ENCODE data around the gene SPSB4.
"Not testable (repeated sequence)": the region's sequence is repeated elsewhere in the genome, so short reads cannot be mapped to it uniquely, and the experiment has no call there.

SPSB4 gene

DNA sequence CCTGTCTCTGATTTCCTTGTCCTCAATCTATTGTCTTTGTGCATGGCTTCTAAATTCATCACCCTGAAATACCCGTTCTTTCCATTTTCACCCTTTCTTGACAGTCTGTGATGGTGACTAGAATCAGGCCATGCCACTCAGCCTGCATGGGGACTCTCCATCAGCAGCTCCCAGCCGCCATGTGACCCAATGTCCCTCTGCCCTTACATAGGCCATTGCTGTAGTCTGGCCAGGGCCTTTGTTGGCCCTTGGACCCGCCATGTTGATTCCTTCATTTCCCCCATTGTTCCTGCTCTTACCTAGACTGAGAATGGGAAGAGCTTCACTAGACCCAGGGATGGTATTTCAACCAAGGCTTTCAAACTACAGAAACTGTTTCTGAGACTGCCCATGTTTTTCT is 45.8 kb downstream of the SPSB4 start:
- DNase-seq: no peak

DNA sequence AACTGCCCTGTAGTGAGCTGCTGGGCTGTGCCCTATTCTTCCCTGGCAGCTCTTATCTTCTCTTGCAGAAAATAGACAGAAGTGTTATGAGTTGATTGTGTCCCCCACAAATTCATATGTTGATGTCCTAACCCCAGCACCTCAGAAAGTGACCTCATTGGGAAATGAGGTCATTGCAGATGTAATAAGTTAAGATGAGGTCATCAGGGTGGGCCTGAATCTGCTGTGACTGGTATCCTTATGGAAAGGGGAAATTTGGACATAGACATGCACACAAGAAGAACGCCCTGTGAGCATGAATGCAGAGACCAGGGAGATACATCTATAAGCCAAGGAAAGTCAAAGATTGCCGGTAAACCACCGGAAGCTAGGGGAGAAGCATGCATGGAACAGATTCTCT is 49.0 kb downstream of the SPSB4 start:
- DNase-seq: no peak

DNA sequence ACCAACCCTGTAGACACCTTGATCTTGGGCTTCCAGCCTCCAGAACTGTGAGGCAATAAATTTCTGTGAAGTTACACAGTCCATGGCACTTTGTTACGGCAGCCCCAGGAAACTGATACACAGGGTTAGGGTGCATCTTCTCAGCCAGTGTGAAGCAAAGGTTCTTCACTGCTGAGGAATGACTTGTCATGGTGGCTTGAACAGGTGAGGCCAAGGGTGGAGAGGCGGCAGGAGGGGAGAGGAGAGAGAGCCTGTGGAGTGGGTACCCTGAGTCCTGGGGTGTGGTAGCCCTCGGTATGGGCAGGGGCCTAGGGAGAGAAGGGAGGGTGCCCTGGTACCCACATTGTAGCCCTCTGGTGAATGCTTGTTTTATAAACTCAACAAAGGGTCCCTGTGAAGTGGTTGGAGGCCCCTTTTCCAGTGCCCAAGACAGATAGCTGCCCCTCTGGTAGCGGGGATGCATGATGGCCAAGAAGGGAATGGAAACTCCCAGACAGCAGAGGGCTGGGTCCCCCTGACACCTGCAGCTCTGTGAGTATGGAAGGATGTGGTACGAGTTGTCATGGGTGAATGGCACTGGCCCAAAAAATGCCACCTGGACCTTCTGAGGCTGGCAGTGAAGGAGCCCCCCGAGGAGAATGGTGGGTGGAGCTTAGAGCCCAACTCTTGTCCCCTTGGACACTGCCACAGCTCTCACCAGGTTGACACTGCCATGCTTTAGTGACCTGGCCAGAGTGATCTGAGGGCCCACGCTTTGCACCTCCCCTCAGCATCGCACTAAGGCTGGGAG is 49.6 kb downstream of the SPSB4 start:
- DNase-seq: no peak

DNA sequence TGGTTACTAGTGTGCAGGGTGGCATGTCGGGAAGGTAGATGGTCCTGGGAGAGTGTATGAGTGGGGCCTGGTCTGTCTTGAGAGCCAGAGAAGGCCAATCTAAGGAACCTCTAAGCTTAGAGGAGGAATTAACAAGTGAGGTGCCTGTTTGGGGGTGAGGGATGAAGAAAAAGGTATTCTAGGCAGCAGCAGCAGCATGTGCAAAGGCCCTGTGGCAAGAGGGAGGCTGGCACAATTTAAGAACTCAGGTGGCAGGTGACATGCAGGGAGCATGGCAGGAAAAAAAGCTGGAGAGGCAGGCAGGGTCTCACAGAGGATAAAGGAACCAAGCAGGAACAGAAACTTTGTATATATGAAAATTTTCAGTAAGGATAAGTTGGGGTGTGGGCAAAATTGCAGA is 51.2 kb downstream of the SPSB4 start:
- no peak for DNase-seq

DNA sequence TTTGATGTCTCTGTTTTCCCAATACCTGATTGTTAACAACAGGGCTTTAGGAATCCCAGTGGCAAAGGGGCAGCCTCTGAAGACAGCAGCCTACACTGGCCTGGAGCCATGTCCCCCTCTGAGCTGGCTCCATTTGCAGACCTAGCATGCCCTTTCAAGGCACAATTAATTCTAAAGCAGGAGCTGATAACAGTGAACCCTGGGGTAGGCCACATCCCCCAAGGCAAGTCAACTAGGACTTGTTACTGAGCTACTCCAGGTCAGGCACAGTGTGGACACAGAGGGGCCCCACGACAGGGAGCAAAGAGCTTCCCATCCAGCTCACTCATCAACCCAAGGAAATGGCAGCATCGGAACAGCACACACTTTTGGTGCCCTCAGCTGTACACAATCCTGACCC is 51.9 kb downstream of the SPSB4 start:
- DNase-seq: no peak

DNA sequence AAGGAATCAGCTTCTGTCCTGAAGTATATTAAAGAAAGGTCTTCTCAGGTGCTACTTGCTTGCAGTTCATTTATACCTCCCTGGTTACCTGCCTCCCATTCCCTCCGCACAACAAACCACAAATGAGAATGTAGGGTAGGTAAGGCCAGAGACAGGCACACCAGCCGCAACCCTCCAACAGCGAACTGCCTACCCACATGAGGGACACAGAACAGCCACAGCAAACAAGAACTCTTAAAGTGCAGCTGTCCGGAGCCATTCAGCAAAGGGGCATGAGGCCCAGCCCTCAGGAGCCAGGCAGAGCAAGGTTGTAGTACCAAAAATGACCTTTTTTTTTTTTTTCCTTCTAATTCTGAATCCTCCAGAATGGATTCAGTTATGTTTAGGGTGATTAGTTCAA is 52.4 kb downstream of the SPSB4 start:
- DNase-seq: no peak

DNA sequence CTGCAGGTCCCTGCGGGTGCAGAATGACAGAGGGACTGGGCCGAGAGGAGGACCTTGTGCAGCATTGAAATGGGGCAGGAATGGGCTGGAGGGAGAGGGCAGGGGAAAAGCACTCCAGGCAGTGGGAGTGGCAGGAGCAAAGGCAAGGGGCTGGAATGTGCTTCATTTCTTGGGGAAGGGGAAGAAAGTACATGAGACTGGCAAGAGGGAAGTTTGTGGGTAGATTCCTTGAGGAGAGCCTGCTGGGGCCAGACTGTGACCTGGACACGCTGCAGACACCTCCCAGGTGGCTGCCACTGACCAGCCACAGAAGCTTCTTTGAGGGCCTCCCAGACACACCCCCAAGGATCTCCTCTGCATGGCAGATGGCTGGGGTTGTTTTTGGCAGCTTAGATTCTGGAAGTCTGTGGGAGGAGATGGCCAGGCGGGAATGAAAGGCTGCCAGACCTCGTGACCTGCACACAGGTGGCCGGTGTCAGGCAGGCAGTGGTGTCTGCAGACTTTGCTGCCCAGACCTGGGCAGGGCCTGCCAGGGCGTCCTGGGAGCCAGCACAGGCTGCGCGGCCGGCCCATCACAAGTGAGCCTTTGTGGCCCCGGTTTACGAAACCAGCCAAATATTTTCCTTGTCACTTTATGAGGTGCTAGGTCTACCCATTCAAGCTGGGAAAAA is 53.1 kb downstream of the SPSB4 start:
- DNase-seq: no peak

DNA sequence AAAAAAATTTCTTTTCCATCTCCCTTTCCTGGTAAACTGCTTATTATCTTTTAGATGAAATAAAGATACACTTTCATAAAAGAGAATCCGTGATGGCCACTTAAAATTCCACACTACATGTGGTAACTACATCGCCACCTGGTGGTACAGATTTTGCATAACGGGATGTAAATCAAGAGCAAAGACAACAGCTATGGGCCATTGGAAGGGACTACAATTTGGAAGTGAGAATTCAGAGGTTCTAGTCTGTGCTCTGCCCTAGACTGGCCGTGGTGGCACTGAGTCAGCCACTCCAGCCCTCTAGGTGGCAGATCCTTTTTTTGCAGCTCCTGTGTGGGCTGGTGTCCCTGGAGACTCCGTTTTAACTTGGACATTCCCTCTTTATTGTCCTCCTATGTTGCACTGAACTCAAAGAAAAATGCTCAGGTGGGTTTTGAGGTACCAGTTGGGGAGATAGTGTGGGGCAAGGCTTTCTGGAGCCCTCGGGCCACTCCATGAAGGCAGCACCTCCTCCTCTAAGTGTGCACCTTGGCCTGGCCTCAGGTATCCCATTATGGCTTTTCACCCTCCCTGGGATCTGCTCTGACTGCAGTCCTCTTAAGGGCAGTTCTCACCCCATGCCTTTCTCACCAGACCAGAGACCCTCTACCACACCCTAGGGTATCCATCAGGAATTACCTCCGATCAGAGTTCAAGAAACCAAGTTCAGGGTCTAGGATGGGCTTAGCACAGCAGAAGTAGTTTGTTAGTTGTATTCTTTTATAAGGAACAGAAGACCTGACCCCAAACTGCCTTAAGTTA is 54.9 kb downstream of the SPSB4 start:
- peak; percentile 59 for DNase-seq

DNA sequence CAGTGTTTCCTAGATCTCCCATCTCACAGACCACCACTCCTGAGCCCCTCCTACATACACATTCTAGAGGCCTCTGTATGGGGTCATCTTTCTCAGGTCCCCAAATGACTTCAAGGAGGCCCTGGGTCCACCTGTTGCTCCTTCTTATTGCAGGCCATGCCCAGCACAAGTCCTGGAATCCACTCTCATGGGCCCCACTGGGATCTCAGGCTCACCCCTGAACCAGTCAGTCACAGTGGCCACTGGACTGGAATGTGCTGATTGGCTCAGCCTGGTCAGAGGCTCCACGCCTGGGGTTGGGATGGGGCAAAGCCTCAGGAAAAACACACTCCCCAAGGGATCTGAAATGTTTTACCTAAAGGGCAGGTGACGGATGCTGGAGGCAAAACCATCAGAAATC is 55.7 kb downstream of the SPSB4 start:
- no peak for DNase-seq

DNA sequence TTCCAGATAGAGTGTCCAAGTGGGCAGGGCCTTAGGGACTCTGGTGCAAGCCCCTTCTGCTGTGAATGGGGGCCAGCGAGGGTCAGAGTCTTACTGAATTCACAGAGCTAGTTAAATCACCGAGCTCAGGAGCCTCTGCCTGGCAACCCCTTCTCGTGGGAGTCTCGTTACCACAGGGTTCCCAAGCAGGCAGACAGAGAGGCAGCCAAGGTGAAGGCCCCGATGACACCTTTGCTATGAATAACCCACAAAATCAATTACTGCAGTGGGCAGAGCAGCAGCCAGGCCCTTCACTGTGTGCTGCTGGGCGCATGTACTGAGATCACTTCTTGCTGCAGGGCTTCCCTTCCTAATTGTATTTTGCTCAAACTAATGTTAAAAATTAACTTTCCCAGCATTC is 56.9 kb downstream of the SPSB4 start:
- DNase-seq: no peak

DNA sequence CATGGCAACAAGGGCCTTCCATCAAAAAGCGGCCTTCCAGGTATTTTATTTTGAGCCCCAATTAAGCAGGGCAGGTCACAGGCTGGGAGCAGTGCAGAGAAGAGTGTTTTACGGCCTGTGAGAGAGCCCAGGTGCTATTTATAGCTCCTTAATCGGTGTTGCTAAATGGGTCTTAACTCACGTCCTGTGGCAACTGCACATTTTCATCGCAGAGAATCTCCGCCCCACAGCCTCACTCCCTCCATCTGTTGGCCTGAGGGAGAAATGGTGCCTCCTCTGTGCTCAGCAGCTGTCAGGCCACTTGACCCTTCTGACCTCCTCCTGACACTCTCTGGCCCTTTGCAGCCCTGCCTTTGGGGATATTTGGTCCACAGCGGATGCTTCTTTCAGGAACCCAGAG is 58.6 kb downstream of the SPSB4 start:
- no peak for DNase-seq

DNA sequence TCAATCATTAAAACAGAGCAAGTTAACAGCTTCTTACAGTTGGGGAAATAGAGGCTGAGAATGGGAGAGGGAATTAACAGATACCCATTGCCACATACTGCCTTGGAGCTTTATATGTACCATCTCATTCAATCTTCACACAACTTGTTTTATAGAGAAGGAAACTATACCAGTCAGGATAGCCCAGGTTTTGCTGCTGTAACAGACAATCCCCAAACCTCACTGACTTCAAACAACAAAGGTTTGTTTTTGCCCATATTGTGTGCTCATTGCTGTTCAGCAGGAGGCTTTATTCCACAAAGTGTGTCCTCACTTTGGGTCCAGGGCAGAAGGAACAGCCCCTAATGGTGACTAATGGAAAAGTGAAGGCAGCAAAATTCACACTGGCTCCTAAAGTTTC is 59.2 kb downstream of the SPSB4 start:
- DNase-seq: no peak

DNA sequence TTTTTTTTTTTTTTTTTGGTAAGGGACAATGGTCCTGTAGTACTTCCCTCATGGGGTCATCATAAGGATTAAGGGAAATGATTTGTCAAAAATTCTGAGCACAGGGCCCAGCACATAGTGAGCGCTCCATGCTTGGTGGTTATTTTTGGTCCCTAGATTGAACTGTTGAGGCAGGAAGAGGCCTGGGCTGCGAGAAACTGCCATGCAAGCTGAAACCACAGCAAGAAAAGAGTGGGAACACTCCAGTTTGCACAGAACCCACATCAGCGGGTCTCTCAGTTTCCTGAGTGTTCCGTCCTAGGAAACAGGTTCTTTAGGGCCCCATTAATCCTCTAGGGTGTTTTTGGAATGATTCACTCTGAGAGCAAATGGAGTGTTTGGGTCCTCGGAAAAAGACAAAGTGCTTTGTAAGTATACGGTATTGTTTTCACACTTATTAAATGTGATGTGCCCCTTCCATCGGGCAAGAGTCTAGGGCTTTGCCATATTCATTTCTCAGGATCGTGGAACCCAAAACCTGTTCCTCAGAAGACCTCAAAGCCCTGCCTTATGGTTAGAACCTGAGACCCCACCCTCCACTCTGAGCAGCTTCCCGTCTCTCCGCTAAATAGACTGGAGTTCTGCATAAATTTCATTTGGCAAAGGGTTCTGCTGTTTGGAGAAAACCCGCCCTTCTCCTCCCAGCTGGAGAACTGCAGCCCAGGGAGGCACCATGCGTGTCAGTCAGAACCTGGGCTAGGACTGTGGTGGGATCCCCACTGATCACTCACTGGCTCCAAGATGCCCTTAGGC is 60.4 kb downstream of the SPSB4 start:
- no peak for DNase-seq

DNA sequence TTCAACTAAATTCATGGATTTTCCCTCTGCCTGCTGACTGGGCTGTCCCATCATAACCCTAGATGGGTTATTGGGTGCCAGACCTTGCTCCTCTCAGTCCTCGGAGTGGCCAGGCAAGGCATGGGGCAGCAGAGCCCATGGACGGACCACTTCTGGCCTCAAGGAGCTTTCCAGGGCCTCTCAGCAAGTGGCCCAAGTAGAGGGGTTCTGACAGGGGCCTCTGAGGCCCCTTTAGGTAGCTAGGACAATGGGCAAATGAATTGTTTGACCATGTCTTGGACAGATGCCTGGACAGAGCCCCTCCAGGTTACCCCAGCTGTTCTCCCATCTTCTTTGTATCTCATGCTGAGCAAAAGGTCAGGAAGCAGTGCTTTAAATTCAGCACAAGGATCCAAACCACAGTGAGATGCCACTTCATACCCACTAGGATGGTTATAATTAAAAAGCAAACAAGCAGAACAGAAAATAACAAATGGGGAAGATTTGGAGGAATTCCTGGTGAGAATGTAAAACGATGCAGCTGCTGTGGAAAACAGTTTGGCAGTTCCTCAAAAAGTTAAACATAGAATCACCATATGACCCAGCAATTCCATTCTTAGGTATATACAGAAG is 61.6 kb downstream of the SPSB4 start:
- no peak for DNase-seq

DNA sequence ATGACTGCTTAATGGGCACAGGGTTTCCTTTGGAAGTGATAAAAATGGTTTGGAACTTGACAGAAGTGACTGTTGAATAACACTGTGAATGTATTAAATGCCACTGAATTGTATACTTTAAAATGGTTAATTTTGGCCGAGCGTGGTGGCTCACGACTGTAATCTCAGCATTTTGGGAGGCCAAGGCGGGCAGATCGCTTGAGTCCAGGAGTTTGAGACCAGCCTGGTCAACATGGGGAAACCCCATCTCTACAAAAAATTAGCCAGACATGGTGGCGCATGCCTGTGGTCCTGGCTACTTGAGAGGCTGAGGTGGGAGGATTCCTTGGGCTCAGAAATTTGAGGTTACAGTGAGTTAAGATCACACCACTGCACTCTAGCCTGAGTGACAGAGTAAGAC is 62.5 kb downstream of the SPSB4 start:
- DNase-seq: not testable (repeated sequence)

DNA sequence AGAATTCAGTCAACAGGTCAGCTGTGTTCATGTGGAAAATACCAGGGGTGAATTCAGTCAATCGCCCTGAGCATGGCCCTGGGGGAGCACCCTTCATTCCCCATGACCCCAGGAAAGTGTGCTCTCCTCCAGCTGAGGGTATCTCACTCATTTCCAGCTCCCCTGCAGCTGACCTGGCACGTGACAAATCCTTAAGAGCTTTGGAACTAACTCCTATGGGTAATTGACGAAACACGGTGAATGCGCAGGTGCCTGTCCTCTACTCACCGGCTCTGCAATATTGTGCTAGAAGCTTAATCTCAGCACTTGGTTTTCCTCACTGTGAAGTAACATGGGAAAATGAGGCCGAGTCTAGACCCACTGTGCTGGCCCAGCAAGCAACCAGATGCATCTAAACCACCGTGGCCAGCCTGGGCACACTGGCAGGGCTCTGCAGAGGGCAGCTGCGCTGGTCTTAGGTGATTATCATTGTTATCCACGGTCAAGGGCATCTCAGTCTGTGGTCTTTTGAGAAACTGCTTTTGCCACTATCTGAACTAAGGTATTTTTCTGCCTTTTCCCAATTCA is 63.1 kb downstream of the SPSB4 start:
- DNase-seq: no peak

DNA sequence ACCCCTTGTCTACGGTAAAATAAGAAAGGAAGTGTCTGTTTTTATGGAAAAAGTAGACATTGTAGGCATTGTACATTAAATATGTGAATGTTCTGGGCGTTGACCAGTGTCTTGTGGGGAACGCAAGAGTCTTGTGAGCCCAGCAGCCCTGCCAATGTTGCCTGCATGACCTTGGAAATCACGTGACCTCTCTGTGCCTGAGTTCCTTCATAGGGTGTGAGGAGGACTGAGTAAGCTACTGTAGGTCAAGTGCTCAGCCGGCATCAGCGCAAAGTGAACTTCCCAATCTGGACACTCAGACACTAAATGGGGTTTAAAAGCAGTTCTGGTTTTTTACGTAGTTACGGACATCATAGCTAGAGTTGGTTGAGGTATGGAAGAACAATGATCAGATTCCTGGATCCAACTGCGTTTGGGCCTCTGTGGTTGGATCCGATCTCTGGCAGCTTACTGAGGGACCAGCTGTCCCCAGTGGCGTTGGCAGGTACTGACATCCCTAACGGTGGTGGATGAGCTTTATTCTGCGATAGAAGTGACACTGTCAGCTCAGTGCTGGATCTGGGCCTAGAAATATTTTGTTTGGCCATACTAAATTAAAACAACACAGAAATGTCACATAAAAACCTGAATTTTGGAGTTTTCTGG is 63.8 kb downstream of the SPSB4 start:
- no peak for DNase-seq

DNA sequence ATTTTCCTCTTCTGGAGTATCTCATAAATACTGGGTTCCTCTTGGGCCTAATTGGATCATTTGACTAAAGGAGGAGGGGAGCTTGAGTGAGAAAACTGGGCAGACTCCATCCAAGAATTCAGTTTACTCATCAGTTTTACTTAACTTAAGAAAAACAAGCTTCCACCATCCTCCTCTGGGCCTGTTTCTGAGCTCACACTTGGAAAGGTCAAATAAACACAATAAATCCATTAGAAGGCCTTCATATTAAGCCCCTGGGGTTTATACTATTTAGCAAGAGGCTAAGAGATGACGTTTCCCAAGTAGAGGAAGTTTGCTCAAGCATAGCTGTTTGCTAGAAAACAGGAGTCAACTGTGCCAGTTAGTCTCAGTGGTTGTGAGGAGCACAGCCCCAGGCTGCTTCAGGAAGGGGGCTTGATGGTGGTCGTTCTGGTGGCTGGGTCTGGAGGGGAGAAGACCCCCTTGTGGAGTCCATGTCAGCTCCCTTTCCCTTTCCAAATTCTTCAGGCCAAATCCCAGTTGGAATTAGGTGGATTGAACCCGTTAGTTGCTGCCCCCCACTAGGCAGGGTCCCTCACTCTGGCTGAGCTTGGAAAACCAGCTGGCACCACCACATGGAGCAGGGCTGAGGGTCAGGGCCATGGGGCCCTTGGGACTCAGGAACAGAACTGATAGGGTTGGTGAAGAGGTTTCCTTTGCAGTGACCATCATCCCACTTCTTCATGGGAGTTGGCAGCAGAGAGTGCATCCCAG is 64.8 kb downstream of the SPSB4 start:
- no peak for DNase-seq

DNA sequence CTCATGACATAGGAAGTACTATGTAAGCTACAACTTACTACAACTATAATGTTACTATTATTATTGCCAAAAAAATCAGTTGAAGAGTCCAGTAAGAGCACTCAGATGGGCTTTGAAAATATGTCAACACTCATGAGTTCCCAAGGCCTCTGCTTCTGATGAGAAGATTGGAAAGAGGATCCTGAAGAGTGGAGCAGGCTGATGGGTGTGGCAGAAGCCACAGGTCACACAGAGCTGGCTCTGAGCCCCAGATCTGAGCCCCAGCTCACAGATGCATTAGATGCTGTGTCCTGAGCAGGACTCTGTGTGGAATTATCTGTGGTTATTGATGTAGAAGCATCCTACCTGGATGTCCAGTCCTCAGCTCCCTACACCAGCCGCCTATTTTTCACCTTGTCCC is 65.6 kb downstream of the SPSB4 start:
- no peak for DNase-seq

DNA sequence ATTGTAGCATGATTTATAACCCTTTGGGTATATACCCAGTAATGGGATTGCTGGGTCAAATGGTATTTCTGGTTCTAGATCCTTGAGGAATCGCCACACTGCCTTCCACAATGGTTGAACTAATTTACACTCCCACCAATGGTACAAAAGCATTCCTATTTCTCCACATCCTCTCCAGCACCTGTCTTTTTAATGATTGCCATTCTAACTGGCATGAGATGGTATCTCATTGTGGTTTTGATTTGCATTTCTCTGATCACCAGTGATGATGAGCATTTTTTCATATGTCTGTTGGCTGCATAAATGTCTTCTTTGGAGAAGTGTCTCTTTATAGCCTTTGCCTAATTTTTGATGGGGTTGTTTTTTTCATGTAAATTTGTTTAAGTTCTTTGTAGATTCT is 66.8 kb downstream of the SPSB4 start:
- not testable (repeated sequence) for DNase-seq

DNA sequence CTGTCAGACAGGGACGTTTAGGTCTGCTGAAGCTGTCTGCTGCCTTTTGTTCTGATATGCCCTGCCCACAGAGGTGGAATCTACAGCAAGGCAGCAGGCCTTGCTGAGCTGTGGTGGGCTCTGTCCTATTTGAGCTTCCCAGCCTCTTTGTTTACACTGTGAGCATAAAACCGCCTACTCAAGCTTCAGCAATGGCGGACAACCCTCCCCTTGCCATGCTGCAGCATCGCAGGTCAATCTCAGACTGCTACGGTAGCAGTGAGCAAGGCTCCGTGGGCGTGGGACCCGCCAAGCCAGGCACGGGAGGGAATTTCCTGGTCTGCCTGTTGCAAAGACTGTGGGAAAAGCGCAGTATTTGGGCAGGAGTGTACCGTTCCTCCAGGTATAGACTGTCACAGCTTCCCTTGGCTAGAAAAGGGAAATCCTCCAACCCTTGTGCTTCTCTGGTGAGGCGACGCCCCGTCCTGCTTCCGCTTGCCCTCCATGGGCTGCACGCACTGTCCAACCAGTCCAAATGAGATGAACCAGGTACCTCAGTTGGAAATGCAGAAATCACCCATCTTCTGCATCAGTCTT is 71.4 kb downstream of the SPSB4 start:
- DNase-seq: no peak
